WTC11 (cell line): ENCODE measurements around the gene RBM43. TPM values are rescaled to one million over a fixed set of nuclear protein-coding genes. Genes with fewer than 3 reads are reported as not detected.

Experiments
- ATAC-seq: fragments of 200-7000 bp; cut with Tn5 transposase; 2 replicates; pipeline ENCODE4 v1.10.0; 2021; ENCODE audit warnings: mild to moderate bottlenecking, moderate library complexity
- Bru-seq: library from RNA; stranded (reverse); fragments of 400-500 nt; gene quantifications from one replicate; lab custom pipeline; 2021; lab: Mats Ljungman, UMichigan
- CTCF ChIA-PET: fragments of 300-600 bp; sonication (Branson Sonifier 250); formaldehyde crosslinking; loops from one replicate; lab custom pipeline; 2021; ENCODE audit warnings: antibody characterized with exemption; lab: Charles Lee
- POLR2A ChIA-PET: fragments of 350-600 bp; sonication (Branson Sonifier 250); formaldehyde crosslinking; loops from one replicate; lab custom pipeline; 2021; ENCODE audit warnings: antibody characterized with exemption; lab: Charles Lee
- DNase-seq: peaks from one replicate; pipeline ENCODE4 v3.0.0; 2021; ENCODE audit warnings: low spot score
- H3K27ac Mint-ChIP-seq: 2 replicates; pipeline ENCODE4 v1.8.0; 2021; ENCODE audit warnings: mixed read lengths
- H3K27me3 Mint-ChIP-seq: 2 replicates; pipeline ENCODE4 v1.8.0; 2021; ENCODE audit warnings: low read depth, mild to moderate bottlenecking, moderate library complexity, mixed read lengths
- H3K36me3 Mint-ChIP-seq: 2 replicates; pipeline ENCODE4 v1.8.0; 2021; ENCODE audit warnings: mixed read lengths
- H3K4me1 Mint-ChIP-seq: 2 replicates; pipeline ENCODE4 v1.8.0; 2022; ENCODE audit warnings: mixed read lengths
- H3K4me3 Mint-ChIP-seq: 2 replicates; pipeline ENCODE4 v1.8.0; 2021; ENCODE audit warnings: mild to moderate bottlenecking, moderate library complexity, mixed read lengths
- H3K9me3 Mint-ChIP-seq: 2 replicates; pipeline ENCODE4 v1.8.0; 2021; ENCODE audit warnings: mixed read lengths
- CREM ChIP-seq: sonication (generic); formaldehyde crosslinking; IDR thresholded peaks from 2 replicates; pipeline ENCODE4 v1.8.1; 2022; ENCODE audit warnings: mild to moderate bottlenecking, missing genetic modification reagents, moderate library complexity
- EMX1 ChIP-seq: fragments of 250-450 bp; sonication (Bioruptor Pico); IDR thresholded peaks from 2 replicates; pipeline ENCODE4 v1.8.0; 2021; ENCODE audit warnings: mild to moderate bottlenecking
- GABPB1 ChIP-seq: sonication (generic); formaldehyde crosslinking; IDR thresholded peaks from 2 replicates; pipeline ENCODE4 v1.8.1; 2023; ENCODE audit warnings: mild to moderate bottlenecking, missing genetic modification reagents
- GTF2I ChIP-seq: fragments of 250-450 bp; sonication (Bioruptor Pico); conservative IDR thresholded peaks from 2 replicates; pipeline ENCODE4 v1.4.0; 2021; ENCODE audit warnings: mild to moderate bottlenecking
- HMGA2 ChIP-seq: fragments of 250-450 bp; sonication (Bioruptor Pico); IDR thresholded peaks from 2 replicates; pipeline ENCODE4 v1.4.0; 2021; ENCODE audit warnings: mild to moderate bottlenecking, moderate library complexity
- KAT7 ChIP-seq: sonication (generic); formaldehyde crosslinking; IDR thresholded peaks from 2 replicates; pipeline ENCODE4 v1.8.1; 2023; ENCODE audit warnings: missing genetic modification reagents, mild to moderate bottlenecking, borderline replicate concordance
- MXD4 ChIP-seq: fragments of 250-450 bp; sonication (Bioruptor Pico); IDR thresholded peaks from 2 replicates; pipeline ENCODE4 v1.8.0; 2021; ENCODE audit warnings: mild to moderate bottlenecking, moderate library complexity, borderline replicate concordance
- NR3C1 ChIP-seq: sonication (generic); formaldehyde crosslinking; conservative IDR thresholded peaks from 2 replicates; pipeline ENCODE4 v1.8.1; 2023; ENCODE audit warnings: low read depth, mild to moderate bottlenecking, missing genetic modification reagents
- PRDM15 ChIP-seq: sonication (generic); formaldehyde crosslinking; IDR thresholded peaks from 2 replicates; pipeline ENCODE4 v1.8.0; 2022; ENCODE audit warnings: missing genetic modification reagents
- PRRX2 ChIP-seq: fragments of 250-450 bp; sonication (Bioruptor Pico); IDR thresholded peaks from 2 replicates; pipeline ENCODE4 v1.8.0; 2021; ENCODE audit warnings: mild to moderate bottlenecking
- SMAD4 ChIP-seq: sonication (generic); formaldehyde crosslinking; IDR thresholded peaks from 2 replicates; pipeline ENCODE4 v1.8.0; 2022; ENCODE audit warnings: mild to moderate bottlenecking, missing genetic modification reagents
- SP1 ChIP-seq: sonication (generic); formaldehyde crosslinking; conservative IDR thresholded peaks from 2 replicates; pipeline ENCODE4 v1.8.1; 2022; ENCODE audit warnings: missing genetic modification reagents
- TP53 ChIP-seq: sonication (generic); formaldehyde crosslinking; IDR thresholded peaks from 2 replicates; pipeline ENCODE4 v1.8.1; 2023; ENCODE audit warnings: mild to moderate bottlenecking, missing genetic modification reagents
- ZNF263 ChIP-seq: sonication (generic); formaldehyde crosslinking; IDR thresholded peaks from 2 replicates; pipeline ENCODE4 v1.8.1; 2022; ENCODE audit warnings: low read depth, mild to moderate bottlenecking, moderate library complexity, missing genetic modification reagents
- ZNF396 ChIP-seq: fragments of 250-450 bp; sonication (Bioruptor Pico); IDR thresholded peaks from 2 replicates; pipeline ENCODE4 v1.8.0; 2021; ENCODE audit warnings: mild to moderate bottlenecking, moderate library complexity, borderline replicate concordance
- long read RNA-seq, 3 experiments: library from RNA in 1 of 3; library from capped mRNA in 1 of 3; library from polyadenylated mRNA in 1 of 3; unstranded in 2 of 3; stranded (forward) in 1 of 3; transcript quantifications; one replicate each; pipeline ENCODE4 v2.0.0, GENCODE V29; 2021
- total RNA-seq: library from RNA; stranded (reverse); gene quantifications from 3 replicates; pipeline ENCODE4 v1.2.3, GENCODE V29; 2021
- TF ChIP-seq, protein P1 (sequence below): sonication (generic); formaldehyde crosslinking; IDR thresholded peaks from 2 replicates; pipeline ENCODE4 v1.8.0; 2022; ENCODE audit warnings: mild to moderate bottlenecking, missing genetic modification reagents
- TF ChIP-seq, protein P2 (sequence below): sonication (generic); formaldehyde crosslinking; IDR thresholded peaks from 2 replicates; pipeline ENCODE4 v1.8.1; 2022; ENCODE audit warnings: low read depth, mild to moderate bottlenecking, moderate library complexity, missing genetic modification reagents, borderline replicate concordance
- TF ChIP-seq, protein P3 (sequence below): sonication (generic); formaldehyde crosslinking; IDR thresholded peaks from 2 replicates; pipeline ENCODE4 v1.8.1; 2023; ENCODE audit warnings: mild to moderate bottlenecking, missing genetic modification reagents, borderline replicate concordance
- TF ChIP-seq, protein P4 (sequence below): sonication (generic); formaldehyde crosslinking; IDR thresholded peaks from 2 replicates; pipeline ENCODE4 v1.8.0; 2023; ENCODE audit warnings: missing genetic modification reagents, mild to moderate bottlenecking, borderline replicate concordance
- TF ChIP-seq, protein P5 (sequence below): sonication (generic); formaldehyde crosslinking; IDR thresholded peaks from 2 replicates; pipeline ENCODE4 v1.8.0; 2022; ENCODE audit warnings: mild to moderate bottlenecking, missing genetic modification reagents

Gene RBM43
- 2.8 to 3.3 TPM (median 2.9 TPM) in 3 replicates for total RNA-seq
- percentile 60 among the genes with signal in this experiment for Bru-seq, nascent RNA
- long read RNA-seq, experiment 1, partial matches to known transcripts: 0 of 2 reads
- long read RNA-seq, experiment 1, other reads (novel, unspliced or antisense): 2 of 2 reads
- long read RNA-seq, experiment 2, partial matches to known transcripts: 0 of 11 reads
- long read RNA-seq, experiment 2, other reads (novel, unspliced or antisense): 11 of 11 reads
- long read RNA-seq, experiment 3: 0 reads

DNA sequence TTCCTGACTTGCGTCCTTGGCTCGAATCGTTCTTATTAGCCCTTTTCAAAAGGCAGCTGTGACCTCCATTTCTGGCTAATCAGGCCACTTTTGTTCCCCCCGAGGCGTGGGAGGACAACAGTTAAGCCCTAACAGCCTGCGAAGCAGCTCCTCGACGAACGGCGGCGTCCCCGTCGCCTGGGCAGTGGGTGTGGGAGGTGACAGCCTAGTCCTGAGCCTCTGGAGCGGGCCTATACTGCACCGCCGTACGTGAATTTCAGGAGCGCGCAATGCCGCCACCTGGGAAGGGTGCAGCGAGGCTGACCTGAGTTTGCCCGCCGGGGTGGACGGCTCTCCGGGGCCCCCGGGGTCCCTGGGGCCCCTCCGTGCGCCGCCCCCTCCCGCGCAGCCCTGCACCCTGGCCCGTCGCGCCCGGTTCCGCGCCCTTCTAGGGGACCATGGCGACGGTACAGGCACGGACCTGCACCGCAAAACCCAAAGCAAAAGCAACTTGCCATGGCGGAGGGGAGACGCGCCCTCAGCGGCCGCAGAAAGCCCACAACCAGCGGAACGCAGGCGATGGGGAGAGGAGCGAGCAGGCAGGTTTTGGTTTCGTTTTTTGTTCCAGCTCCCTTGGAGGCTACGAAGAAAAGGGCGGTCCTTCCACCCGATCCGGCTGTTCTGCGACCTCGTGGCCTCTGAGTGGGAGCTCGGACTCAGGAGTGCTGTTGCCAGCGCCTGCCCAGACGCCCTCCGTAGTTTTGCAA is at the start of gene RBM43:
TSS of gene RBM43 (minus strand) at position 633 of the 746 bp plus-strand sequence. CDS start at position 497, 136 bp downstream.
- H3K27me3 Mint-ChIP-seq: no peaks in the 10 kb centered on the region; the same call in 1 of the 2 replicates
- H3K4me1 Mint-ChIP-seq: peaks cover 36% of the 10 kb centered on the region
- CTCF ChIA-PET: no interaction called here
- TF ChIP-seq, protein P1, sequence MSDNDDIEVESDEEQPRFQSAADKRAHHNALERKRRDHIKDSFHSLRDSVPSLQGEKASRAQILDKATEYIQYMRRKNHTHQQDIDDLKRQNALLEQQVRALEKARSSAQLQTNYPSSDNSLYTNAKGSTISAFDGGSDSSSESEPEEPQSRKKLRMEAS (CRISPR knock-in tag): peak; percentile 84
- TF ChIP-seq, protein P2, sequence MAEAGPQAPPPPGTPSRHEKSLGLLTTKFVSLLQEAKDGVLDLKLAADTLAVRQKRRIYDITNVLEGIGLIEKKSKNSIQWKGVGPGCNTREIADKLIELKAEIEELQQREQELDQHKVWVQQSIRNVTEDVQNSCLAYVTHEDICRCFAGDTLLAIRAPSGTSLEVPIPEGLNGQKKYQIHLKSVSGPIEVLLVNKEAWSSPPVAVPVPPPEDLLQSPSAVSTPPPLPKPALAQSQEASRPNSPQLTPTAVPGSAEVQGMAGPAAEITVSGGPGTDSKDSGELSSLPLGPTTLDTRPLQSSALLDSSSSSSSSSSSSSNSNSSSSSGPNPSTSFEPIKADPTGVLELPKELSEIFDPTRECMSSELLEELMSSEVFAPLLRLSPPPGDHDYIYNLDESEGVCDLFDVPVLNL (CRISPR knock-in tag): 0 out of 2 replicates have a peak, but pooled peaks have one; percentile 36
- TF ChIP-seq CREM (CRISPR knock-in tag) (peak; percentile 47; the same call in 1 of the 2 replicates), SP1 (CRISPR knock-in tag) (peak; percentile 27; the same call in 1 of the 2 replicates), NR3C1 (CRISPR knock-in tag) (no peak), SMAD4 (no peak), ZNF396 (no peak), PRRX2 (CRISPR knock-in tag) (0 out of 2 replicates have a peak, but pooled peaks have one; percentile 48), GABPB1 (CRISPR knock-in tag) (no peak), EMX1 (no peak), PRDM15 (CRISPR knock-in tag) (no peak), ZNF263 (no peak), GTF2I (no peak), MXD4 (CRISPR knock-in tag) (no peak), HMGA2 (CRISPR knock-in tag) (no peak), KAT7 (CRISPR knock-in tag) (0 out of 2 replicates have a peak, but pooled peaks have one; percentile 49), TP53 (CRISPR knock-in tag) (peak; percentile 66; the same call in 1 of the 2 replicates)
- TF ChIP-seq, protein P3, sequence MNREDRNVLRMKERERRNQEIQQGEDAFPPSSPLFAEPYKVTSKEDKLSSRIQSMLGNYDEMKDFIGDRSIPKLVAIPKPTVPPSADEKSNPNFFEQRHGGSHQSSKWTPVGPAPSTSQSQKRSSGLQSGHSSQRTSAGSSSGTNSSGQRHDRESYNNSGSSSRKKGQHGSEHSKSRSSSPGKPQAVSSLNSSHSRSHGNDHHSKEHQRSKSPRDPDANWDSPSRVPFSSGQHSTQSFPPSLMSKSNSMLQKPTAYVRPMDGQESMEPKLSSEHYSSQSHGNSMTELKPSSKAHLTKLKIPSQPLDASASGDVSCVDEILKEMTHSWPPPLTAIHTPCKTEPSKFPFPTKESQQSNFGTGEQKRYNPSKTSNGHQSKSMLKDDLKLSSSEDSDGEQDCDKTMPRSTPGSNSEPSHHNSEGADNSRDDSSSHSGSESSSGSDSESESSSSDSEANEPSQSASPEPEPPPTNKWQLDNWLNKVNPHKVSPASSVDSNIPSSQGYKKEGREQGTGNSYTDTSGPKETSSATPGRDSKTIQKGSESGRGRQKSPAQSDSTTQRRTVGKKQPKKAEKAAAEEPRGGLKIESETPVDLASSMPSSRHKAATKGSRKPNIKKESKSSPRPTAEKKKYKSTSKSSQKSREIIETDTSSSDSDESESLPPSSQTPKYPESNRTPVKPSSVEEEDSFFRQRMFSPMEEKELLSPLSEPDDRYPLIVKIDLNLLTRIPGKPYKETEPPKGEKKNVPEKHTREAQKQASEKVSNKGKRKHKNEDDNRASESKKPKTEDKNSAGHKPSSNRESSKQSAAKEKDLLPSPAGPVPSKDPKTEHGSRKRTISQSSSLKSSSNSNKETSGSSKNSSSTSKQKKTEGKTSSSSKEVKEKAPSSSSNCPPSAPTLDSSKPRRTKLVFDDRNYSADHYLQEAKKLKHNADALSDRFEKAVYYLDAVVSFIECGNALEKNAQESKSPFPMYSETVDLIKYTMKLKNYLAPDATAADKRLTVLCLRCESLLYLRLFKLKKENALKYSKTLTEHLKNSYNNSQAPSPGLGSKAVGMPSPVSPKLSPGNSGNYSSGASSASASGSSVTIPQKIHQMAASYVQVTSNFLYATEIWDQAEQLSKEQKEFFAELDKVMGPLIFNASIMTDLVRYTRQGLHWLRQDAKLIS (CRISPR knock-in tag): no peak
- TF ChIP-seq, protein P4, sequence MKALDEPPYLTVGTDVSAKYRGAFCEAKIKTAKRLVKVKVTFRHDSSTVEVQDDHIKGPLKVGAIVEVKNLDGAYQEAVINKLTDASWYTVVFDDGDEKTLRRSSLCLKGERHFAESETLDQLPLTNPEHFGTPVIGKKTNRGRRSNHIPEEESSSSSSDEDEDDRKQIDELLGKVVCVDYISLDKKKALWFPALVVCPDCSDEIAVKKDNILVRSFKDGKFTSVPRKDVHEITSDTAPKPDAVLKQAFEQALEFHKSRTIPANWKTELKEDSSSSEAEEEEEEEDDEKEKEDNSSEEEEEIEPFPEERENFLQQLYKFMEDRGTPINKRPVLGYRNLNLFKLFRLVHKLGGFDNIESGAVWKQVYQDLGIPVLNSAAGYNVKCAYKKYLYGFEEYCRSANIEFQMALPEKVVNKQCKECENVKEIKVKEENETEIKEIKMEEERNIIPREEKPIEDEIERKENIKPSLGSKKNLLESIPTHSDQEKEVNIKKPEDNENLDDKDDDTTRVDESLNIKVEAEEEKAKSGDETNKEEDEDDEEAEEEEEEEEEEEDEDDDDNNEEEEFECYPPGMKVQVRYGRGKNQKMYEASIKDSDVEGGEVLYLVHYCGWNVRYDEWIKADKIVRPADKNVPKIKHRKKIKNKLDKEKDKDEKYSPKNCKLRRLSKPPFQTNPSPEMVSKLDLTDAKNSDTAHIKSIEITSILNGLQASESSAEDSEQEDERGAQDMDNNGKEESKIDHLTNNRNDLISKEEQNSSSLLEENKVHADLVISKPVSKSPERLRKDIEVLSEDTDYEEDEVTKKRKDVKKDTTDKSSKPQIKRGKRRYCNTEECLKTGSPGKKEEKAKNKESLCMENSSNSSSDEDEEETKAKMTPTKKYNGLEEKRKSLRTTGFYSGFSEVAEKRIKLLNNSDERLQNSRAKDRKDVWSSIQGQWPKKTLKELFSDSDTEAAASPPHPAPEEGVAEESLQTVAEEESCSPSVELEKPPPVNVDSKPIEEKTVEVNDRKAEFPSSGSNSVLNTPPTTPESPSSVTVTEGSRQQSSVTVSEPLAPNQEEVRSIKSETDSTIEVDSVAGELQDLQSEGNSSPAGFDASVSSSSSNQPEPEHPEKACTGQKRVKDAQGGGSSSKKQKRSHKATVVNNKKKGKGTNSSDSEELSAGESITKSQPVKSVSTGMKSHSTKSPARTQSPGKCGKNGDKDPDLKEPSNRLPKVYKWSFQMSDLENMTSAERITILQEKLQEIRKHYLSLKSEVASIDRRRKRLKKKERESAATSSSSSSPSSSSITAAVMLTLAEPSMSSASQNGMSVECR (CRISPR knock-in tag): no peak
- TF ChIP-seq, protein P5, sequence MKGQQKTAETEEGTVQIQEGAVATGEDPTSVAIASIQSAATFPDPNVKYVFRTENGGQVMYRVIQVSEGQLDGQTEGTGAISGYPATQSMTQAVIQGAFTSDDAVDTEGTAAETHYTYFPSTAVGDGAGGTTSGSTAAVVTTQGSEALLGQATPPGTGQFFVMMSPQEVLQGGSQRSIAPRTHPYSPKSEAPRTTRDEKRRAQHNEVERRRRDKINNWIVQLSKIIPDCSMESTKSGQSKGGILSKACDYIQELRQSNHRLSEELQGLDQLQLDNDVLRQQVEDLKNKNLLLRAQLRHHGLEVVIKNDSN (CRISPR knock-in tag): 0 out of 2 replicates have a peak, but pooled peaks have one; percentile 36

More for the DNA sequence above, at the start of gene RBM43:
- H3K9me3 Mint-ChIP-seq: no peaks in the 10 kb centered on the region
- H3K36me3 Mint-ChIP-seq: no peaks in the 10 kb centered on the region
- peak; percentile 81 for ATAC-seq
- peak within 1 kb of the TSS; percentile 69 for H3K4me3 Mint-ChIP-seq
- POLR2A ChIA-PET: interaction anchor here (1.0 kb wide), 1 partner anchor 148 kb away, joined by 3 read pairs; no protein-coding TSS in a partner anchor
- peak; percentile 70 for DNase-seq
- H3K27ac Mint-ChIP-seq: peak within 1 kb of the TSS; percentile 87
